ENCODE measurements around the gene CTCFL. TPM values are rescaled to one million over a fixed set of nuclear protein-coding genes. Genes with fewer than 3 reads are reported as not detected.

The CTCFL gene
- total RNA-seq, 4 donors from 2014 or later = not detected

DNA sequence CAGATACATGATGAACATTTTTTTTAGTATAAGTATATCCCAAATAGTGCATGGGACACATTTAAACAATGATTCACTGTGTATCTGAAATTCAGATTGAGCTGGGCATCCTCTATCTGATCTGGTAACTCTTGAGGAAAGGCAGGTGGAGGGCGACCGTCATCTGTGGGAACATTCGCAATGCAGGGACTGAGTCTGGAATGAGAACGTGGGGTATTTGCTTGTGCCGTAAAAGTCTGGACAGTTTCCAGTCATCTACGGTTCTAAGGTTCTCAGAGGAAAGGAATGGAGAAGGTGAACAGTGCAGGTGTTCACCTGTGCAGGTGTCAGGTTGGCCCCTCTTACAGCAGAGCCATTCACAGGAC, 22.6 kb downstream of the CTCFL start:
- intact Hi-C loops (cut with DNase I) = no loop called here
- no peaks in the 10 kb centered on the region for H3K36me3 ChIP-seq
- H3K27ac ChIP-seq (replicated peaks in 1 of 4) = no peak overlapping the region
- WGBS = 89% methylated on average over 6 of the region's 6 CpGs
- H3K4me1 ChIP-seq = peaks cover under 1 to 7% (median 5%) of the 10 kb centered on the region in 4 donors
- DNase-seq (ENCODE audit: extremely low spot score) = no peak
- no peaks in the 10 kb centered on the region for H3K27me3 ChIP-seq
- H3K9me3 ChIP-seq = no peaks in the 10 kb centered on the region
- H3K4me3 ChIP-seq = no peak overlapping the region
- TF ChIP-seq, protein P1, sequence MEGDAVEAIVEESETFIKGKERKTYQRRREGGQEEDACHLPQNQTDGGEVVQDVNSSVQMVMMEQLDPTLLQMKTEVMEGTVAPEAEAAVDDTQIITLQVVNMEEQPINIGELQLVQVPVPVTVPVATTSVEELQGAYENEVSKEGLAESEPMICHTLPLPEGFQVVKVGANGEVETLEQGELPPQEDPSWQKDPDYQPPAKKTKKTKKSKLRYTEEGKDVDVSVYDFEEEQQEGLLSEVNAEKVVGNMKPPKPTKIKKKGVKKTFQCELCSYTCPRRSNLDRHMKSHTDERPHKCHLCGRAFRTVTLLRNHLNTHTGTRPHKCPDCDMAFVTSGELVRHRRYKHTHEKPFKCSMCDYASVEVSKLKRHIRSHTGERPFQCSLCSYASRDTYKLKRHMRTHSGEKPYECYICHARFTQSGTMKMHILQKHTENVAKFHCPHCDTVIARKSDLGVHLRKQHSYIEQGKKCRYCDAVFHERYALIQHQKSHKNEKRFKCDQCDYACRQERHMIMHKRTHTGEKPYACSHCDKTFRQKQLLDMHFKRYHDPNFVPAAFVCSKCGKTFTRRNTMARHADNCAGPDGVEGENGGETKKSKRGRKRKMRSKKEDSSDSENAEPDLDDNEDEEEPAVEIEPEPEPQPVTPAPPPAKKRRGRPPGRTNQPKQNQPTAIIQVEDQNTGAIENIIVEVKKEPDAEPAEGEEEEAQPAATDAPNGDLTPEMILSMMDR (IDR thresholded peaks at IDR 0.05) = no peak
- no peak for TF ChIP-seq EP300 (IDR thresholded peaks at IDR 0.05)
- no peak for TF ChIP-seq POLR2A (IDR thresholded peaks at IDR 0.05; ENCODE audit: low read depth)
- TF ChIP-seq POLR2AphosphoS5 (IDR thresholded peaks at IDR 0.05) = no peak

DNA sequence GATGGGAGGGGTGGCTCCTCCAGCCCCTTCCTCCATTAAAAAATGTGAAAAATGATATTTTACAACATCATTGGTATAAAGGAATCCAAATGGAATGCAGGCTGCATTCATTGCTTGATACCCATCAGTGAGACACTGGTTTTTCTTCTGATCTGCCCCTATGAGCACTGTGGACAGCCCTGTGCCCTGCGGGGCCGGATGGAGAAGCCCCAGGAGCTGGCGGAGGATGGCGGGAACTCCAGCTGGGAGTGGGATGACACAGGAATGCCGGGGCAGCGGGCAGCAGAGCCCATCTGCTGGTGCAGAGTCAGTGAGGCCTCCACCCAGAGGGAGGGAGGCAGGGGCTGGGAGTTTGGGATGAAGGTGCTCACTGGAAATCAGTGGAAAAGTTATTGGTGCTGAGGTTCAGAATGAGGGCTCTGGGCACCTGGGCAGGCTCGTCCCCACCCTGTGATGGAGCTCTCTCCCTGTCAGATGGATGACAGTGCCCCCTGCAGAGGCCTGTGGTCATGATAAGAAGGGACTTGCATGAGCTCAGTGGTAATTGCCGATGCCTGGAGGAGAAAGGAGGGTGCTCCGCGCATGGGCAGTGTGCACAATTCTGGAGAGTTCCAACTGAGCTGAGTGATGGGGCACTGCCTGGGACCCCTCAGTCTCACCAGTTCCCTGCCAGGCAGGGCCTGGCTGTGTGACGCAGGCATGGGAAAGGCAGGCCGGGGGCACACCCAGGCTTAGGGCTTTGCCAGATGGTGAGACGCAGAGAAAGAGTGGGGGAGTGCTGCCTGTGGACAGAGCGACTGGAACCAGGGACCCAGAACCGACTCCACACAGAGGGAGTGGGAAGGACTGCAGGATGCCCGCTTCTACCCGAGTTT, 23.2 kb downstream of the CTCFL start:
- no peak for DNase-seq (ENCODE audit: extremely low spot score)
- Histone ChIP-seq H3K27me3 (no peaks in the 10 kb centered on the region), H3K4me3 (no peak overlapping the region), H3K27ac (replicated peaks in 1 of 4) (no peak overlapping the region), H3K9me3 (no peaks in the 10 kb centered on the region), H3K36me3 (no peaks in the 10 kb centered on the region), H3K4me1 (peaks cover 0 to 5% (median 4%) of the 10 kb centered on the region in 4 donors)
- TF ChIP-seq EP300 (IDR thresholded peaks at IDR 0.05) = no peak
- no peak for TF ChIP-seq POLR2AphosphoS5 (IDR thresholded peaks at IDR 0.05)
- no peak for TF ChIP-seq POLR2A (IDR thresholded peaks at IDR 0.05; ENCODE audit: low read depth)
- TF ChIP-seq, protein P1 (IDR thresholded peaks at IDR 0.05) = no peak
- intact Hi-C loops (cut with DNase I) = no loop called here
- WGBS = 84% methylated on average over 16 of the region's 17 CpGs

DNA sequence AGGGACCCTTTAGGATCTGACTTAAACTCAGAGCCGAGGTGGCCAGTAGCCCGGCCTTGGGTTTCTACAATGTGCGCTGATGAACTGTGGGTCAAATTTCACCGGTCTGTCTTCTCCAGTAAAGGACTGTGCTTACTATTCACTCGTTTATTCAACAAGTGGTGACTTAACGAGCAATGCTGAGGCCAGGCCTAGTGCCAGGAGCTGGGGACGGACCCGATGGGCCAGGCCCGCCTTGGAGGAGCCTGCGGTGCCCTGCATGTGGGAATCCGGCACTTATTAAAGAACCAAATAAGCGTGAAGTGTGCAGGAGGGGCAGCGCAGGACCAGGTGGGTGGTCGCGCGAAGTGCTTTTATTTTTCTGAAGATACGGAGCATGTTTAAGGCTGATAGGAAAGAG, 24.0 kb downstream of the CTCFL start:
- 93% methylated on average over 17 of the region's 17 CpGs for WGBS
- no peak for TF ChIP-seq POLR2A (IDR thresholded peaks at IDR 0.05; ENCODE audit: low read depth)
- Histone ChIP-seq H3K27me3 (no peaks in the 10 kb centered on the region), H3K36me3 (no peaks in the 10 kb centered on the region), H3K4me1 (peaks cover 0 to 5% (median 4%) of the 10 kb centered on the region in 4 donors), H3K4me3 (no peak overlapping the region), H3K9me3 (no peaks in the 10 kb centered on the region), H3K27ac (replicated peaks in 1 of 4) (no peak overlapping the region)
- intact Hi-C loops (cut with DNase I) = no loop called here
- DNase-seq (ENCODE audit: extremely low spot score) = no peak

DNA sequence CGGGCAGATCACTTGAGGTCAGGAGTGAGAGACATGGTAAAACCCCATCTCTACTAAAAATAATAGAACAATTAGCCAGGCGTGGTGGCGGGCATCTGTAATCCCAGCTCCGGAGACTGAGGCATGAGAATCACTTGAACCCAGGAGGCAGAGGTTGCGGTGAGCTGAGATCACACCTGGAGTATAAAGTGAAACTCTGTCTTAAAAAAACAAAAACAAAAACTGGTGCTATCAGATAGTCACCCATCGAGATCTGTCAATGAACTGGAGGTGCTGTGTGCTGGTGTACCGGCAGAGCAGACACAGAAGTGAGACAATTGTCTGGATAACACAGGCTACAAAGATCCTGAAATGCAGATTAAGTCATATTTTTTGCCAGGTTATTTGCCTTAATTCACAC, 24.7 kb downstream of the CTCFL start:
- intact Hi-C loops (cut with DNase I) = no loop called here
- TF ChIP-seq, protein P1 (IDR thresholded peaks at IDR 0.05) = no peak
- no peak for TF ChIP-seq POLR2AphosphoS5 (IDR thresholded peaks at IDR 0.05)
- no peak for TF ChIP-seq POLR2A (IDR thresholded peaks at IDR 0.05; ENCODE audit: low read depth)
- no peak for TF ChIP-seq EP300 (IDR thresholded peaks at IDR 0.05)

DNA sequence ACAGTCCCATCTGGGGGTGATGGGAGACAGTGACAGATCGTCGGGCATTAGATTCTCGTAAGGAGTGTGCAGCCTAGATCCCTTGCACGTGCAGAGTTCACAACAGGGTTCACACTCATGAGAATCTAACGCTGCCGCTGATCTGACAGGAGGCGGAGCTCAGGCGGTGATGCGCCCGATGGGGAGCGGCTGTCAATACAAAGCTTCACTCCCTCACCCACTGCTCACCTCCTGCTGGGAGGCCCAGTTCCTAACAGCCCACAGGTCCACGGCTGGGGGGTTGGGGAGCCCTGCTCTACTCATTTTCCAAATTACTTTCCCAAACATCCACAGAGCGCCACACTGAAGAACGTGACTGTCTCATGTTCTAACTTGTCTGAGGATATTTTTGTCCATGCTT, 25.3 kb downstream of the CTCFL start:
- intact Hi-C loops (cut with DNase I) = no loop called here
- peaks cover 9 to 14% (median 12%) of the 10 kb centered on the region in 4 donors for H3K4me1 ChIP-seq
- DNase-seq (ENCODE audit: extremely low spot score) = no peak
- H3K4me3 ChIP-seq = no peak overlapping the region
- no peak overlapping the region for H3K27ac ChIP-seq (replicated peaks in 1 of 4)
- H3K27me3 ChIP-seq = no peaks in the 10 kb centered on the region
- H3K36me3 ChIP-seq = no peaks in the 10 kb centered on the region
- no peaks in the 10 kb centered on the region for H3K9me3 ChIP-seq
- WGBS = 68% methylated on average over 14 of the region's 14 CpGs
- TF ChIP-seq, protein P1 (IDR thresholded peaks at IDR 0.05) = no peak
- TF ChIP-seq POLR2A (IDR thresholded peaks at IDR 0.05; ENCODE audit: low read depth) (no peak), EP300 (IDR thresholded peaks at IDR 0.05) (no peak), POLR2AphosphoS5 (IDR thresholded peaks at IDR 0.05) (no peak)

More for the DNA sequence above, 24.7 kb downstream of the CTCFL start:
- Histone ChIP-seq H3K27me3 (no peaks in the 10 kb centered on the region), H3K9me3 (no peaks in the 10 kb centered on the region), H3K27ac (replicated peaks in 1 of 4) (no peak overlapping the region), H3K4me3 (no peak overlapping the region), H3K36me3 (no peaks in the 10 kb centered on the region), H3K4me1 (peaks cover 4 to 9% (median 7%) of the 10 kb centered on the region in 4 donors)
- WGBS = 95% methylated on average over 7 of the region's 7 CpGs
- no peak for DNase-seq (ENCODE audit: extremely low spot score)

Data from esophagus muscularis mucosa (tissue), 4 donors.